Heart right ventricle (tissue), 16 donors: Measurements from ENCODE around the gene DOCK1. TPM values are rescaled to one million over a fixed set of nuclear protein-coding genes. Genes with fewer than 3 reads are reported as not detected.

Experiments used
- ATAC-seq, 8 donors: fragments of 200-7000 bp; cut with Tn5 transposase; one replicate each; pipeline ENCODE4 v1.9.1; 2020; ENCODE audit warnings: mild to moderate bottlenecking in 8 of 8, moderate library complexity in 8 of 8, moderate number of reproducible peaks in 1 of 8
- DNase-seq, 2 donors: peaks; one replicate each; pipeline ENCODE4 v3.0.0-alpha.2; 2020
- H3K27ac ChIP-seq, 10 donors: fragments of 200-600 bp; sonication (generic) in 2 of 10; one replicate each; pipeline versions ENCODE4 v1.5.0 to v1.8.0; 2020 to 2022; ENCODE audit warnings: mild to moderate bottlenecking in 3 of 10
- H3K27me3 ChIP-seq, 7 donors: fragments of 200-600 bp; one replicate each; pipeline ENCODE4 v1.8.0; 2021 to 2022; ENCODE audit warnings: mild to moderate bottlenecking in 2 of 7
- H3K36me3 ChIP-seq, 9 donors: fragments of 200-600 bp; sonication (generic) in 1 of 9; one replicate each; pipeline versions ENCODE4 v1.5.0 to v1.8.0; 2020 to 2022; ENCODE audit warnings: mild to moderate bottlenecking in 2 of 9
- H3K4me1 ChIP-seq, 9 donors: fragments of 200-600 bp; sonication (generic) in 1 of 9; one replicate each; pipeline versions ENCODE4 v1.5.0 to v1.8.0; 2020 to 2022; ENCODE audit warnings: mild to moderate bottlenecking in 4 of 9
- H3K4me3 ChIP-seq, 10 donors: fragments of 200-600 bp; sonication (generic) in 2 of 10; one replicate each; pipeline versions ENCODE4 v1.5.0 to v1.8.0; 2020 to 2022; ENCODE audit warnings: mild to moderate bottlenecking in 7 of 10, moderate library complexity in 2 of 10
- H3K9me3 ChIP-seq, 11 donors: fragments of 200-600 bp in 10 of 11; sonication (generic) in 2 of 11; one replicate each; pipeline versions ENCODE4 v1.5.0 to v1.8.0; 2013 to 2022; ENCODE audit warnings: mild to moderate bottlenecking in 2 of 11, control low read depth in 1 of 11, moderate library complexity in 1 of 11
- CTCF ChIP-seq, 9 donors: fragments of 200-600 bp; sonication (generic) in 2 of 9; IDR thresholded peaks; one replicate each; pipeline versions ENCODE4 v1.5.0 to v1.8.0; 2021 to 2022; ENCODE audit warnings: antibody characterized with exemption in 9 of 9, mild to moderate bottlenecking in 5 of 9, moderate library complexity in 1 of 9
- WGBS, 2 donors: extraction: QIAGEN DNeasy Blood & Tissue Kit; methylation state at CpG; one replicate each; pipeline ENCODE4 v1.1.7; 2013; ENCODE audit warnings: inconsistent platforms in 1 of 2; 5-methylcytosine and 5-hydroxymethylcytosine counted together
- intact Hi-C, 10 donors: fragments of 100-400 bp; cut with DNase I; formaldehyde crosslinking; loops; one replicate each; pipeline versions ENCODE4 v1.11.1 to v1.14.2; 2022
- polyA plus RNA-seq, 2 donors: library from polyadenylated mRNA; stranded (reverse); fragments of 200-250 nt; gene quantifications; one replicate each; pipeline ENCODE4 v1.2.3, GENCODE V29; 2013
- total RNA-seq, 10 donors: library from RNA; stranded (reverse); fragmentation: NEBNext Ultra II Directional in 3 of 10; extraction: Animal tissue kit (Norgen Biotek cat#: 25700) in 3 of 10; gene quantifications; one replicate each; pipeline versions ENCODE4 v1.2.1 to v1.2.4, GENCODE V29; 2021 to 2023
- donor health status: Arrhythmogenic right ventricular cardiomyopathy.
- donor health status: ischemic (EF 13 %, LVEDD 7.1; RV severe dilation, severe dysfunction).
- donor health status: healthy with polysubstance abuse.
- donor health status: DM: no; HTN: yes; CAD: no.
- donor health status: DM: no; HTN: no; CAD: no.
- donor health status: ischemic (EF 25% LVEDD 6.9; RV normal size, moderate dysfunction).
- donor health status: ischemic (EF 25% LVEDD 5.7; RV mildly dilated, moderate dysfunction).
- donor health status: healthy.
- donor health status: DM: yes; HTN: yes; CAD: no.
- donor health status: Ischemic cardiomyopathy.
- donor health status: ischemic (EF 35%, LVEDD 5.7; RV mildly dilated, moderate dysfunction).
- donor health status: nonischemic (EF 11% LVEDD 7.7; RV severe dilation, severe dysfunction).
- donor health status: DM: yes; HTN: yes; CAD: no.
- donor health status: PGD.
- donor health status: ischemic (EF 29% LVEDD 5.4; RV normal size, mild dysfunction).
- donor health status: nonischemic (EF 23%, LVEDD 6.1; RV moderate dilation, normal function).

The DOCK1 gene
- total and polyA plus RNA-seq, 12 donors: 7.8 to 26.7 (median 19.8) TPM

DNA sequence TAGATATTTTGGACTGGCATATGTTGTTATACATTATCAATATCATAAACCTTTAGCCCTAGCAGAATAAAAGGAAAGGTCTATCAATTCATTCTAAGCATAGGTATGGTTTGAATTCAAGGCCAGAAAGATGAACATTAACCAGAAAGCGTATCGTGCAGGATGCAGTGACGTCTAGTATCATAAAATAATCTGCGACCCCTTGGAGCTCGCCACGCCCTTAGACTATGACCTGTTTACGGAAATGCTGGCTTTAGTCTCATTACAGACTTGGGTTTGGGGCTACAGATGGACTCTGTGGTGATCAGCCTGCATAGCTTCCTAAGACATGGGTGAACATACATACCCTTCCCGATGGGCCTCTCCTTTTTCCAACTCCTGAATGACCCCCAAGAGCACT is 269.6 kb downstream of the DOCK1 start:
- no peak overlapping the region for H3K27ac ChIP-seq
- H3K36me3 ChIP-seq: peaks cover 0 to 22% (median 0%) of the 10 kb centered on the region in 9 donors
- DNase-seq (no peak), ATAC-seq (no peak)
- intact Hi-C loops: no loop called here
- 91 to 98% methylated on average over 8 of the region's 8 CpGs for WGBS, 2 donors
- no peak for TF ChIP-seq CTCF (IDR thresholded peaks at IDR 0.05)
- no peaks in the 10 kb centered on the region for H3K27me3 ChIP-seq
- no peak overlapping the region for H3K4me3 ChIP-seq
- no peaks in the 10 kb centered on the region for H3K9me3 ChIP-seq
- no peaks in the 10 kb centered on the region for H3K4me1 ChIP-seq

- DNase-seq (no peak), ATAC-seq (no peak)
- intact Hi-C loops: no loop called here
- Histone ChIP-seq H3K4me3 (no peak overlapping the region), H3K27me3 (no peaks in the 10 kb centered on the region), H3K4me1 (no peaks in the 10 kb centered on the region), H3K36me3 (peaks cover 0 to 22% (median 0%) of the 10 kb centered on the region in 9 donors), H3K27ac (no peak overlapping the region), H3K9me3 (no peaks in the 10 kb centered on the region)
- 96 to 97% methylated on average over 40 of the region's 40 CpGs for WGBS, 2 donors
- TF ChIP-seq CTCF (IDR thresholded peaks at IDR 0.05): no peak
Measured at GRCh38 chr10:127175357-127176110, 270.3 kb downstream of the DOCK1 start.

- no peak overlapping the region for H3K27ac ChIP-seq
- DNase-seq (no peak), ATAC-seq (no peak)
- H3K27me3 ChIP-seq: no peaks in the 10 kb centered on the region
- TF ChIP-seq CTCF (IDR thresholded peaks at IDR 0.05): no peak
- no peaks in the 10 kb centered on the region for H3K4me1 ChIP-seq
- H3K9me3 ChIP-seq: no peaks in the 10 kb centered on the region
- no peak overlapping the region for H3K4me3 ChIP-seq
- intact Hi-C loops: no loop called here
- peaks cover 0 to 22% (median 0%) of the 10 kb centered on the region in 9 donors for H3K36me3 ChIP-seq
- 76 to 86% methylated on average over 16 of the region's 16 CpGs for WGBS, 2 donors
Measured at GRCh38 chr10:127176649-127177048, 271.4 kb downstream of the DOCK1 start.

- no peak for TF ChIP-seq CTCF (IDR thresholded peaks at IDR 0.05)
- no peak for DNase-seq
- Histone ChIP-seq H3K4me1 (no peaks in the 10 kb centered on the region), H3K27me3 (no peaks in the 10 kb centered on the region), H3K4me3 (no peak overlapping the region), H3K27ac (no peak overlapping the region), H3K36me3 (peaks cover 0 to 15% (median 0%) of the 10 kb centered on the region in 9 donors), H3K9me3 (no peaks in the 10 kb centered on the region)
- ATAC-seq: no peak
- intact Hi-C loops: loop anchor here in 1 of 10 donors (5.0 kb wide), 1 partner anchor 393 kb away; no protein-coding TSS in a partner anchor
- 94 to 97% methylated on average over 6 of the region's 6 CpGs for WGBS, 2 donors
Measured at GRCh38 chr10:127179612-127180250, 274.5 kb downstream of the DOCK1 start.
